ENCODE data around the gene CMTM5. TPM values are rescaled to one million over a fixed set of nuclear protein-coding genes. Genes with fewer than 3 reads are reported as not detected.
"Not testable (repeated sequence)": the region's sequence is repeated elsewhere in the genome, so short reads cannot be mapped to it uniquely, and the experiment has no call there.

Gene CMTM5
- total and polyA plus RNA-seq, 8 donors, result 0.61 to 1.3 (median 1.1) TPM; not detected in 4

GRCh38 chr14:23385244-23385641 lies 8.4 kb downstream of the CMTM5 start:
- WGBS, 5 donors, result 72 to 85% (median 81%) methylated on average over 2 of the region's 2 CpGs

DNA sequence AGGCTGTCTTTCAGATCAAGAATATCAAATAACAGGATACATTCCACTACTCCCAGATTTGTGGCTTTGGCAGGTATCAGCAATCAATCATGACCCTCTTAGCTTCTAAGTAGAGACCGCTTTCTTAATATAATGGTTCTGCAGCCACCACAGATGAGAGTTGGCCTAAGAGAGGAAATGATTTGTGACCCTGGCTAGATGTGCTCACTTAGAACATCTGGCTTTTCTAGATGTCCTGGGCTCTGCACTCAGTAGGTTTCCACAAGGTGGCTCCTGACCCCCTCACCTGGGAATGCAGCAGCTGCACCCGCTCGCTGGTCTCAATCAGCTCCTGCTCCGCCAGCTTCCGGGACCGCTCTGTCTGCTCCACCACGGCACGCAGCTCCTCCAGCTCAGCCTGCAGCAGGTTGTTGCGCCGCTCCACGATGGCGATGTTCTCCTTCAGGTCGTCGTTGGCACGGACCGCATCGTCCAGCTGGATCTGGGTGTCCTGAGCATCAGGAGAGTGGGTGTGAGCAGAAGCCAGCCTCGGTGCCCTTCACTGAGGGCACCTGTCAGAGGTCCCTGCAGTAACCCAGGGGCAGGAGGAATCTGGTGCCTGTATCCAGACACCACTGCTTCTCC lies 8.9 kb downstream of the CMTM5 start:
- Histone ChIP-seq H3K27me3 (peaks cover 0 to 25% (median 0%) of the 10 kb centered on the region in 3 donors), H3K36me3 (no peaks in the 10 kb centered on the region), H3K27ac (no peak overlapping the region), H3K9me3 (no peaks in the 10 kb centered on the region), H3K4me3 (no peak overlapping the region), H3K4me1 (no peaks in the 10 kb centered on the region)
- peak in 1 of 2 donors; percentile 28 for DNase-seq
- no peak for TF ChIP-seq EP300 (IDR thresholded peaks at IDR 0.05)
- no peak for TF ChIP-seq CTCF (IDR thresholded peaks at IDR 0.05)
- no peak for TF ChIP-seq POLR2A (IDR thresholded peaks at IDR 0.05)
- TF ChIP-seq POLR2AphosphoS5 (IDR thresholded peaks at IDR 0.05), result no peak
- WGBS, 5 donors, result 69 to 82% (median 74%) methylated on average over 7 to 18 of the region's 18 CpGs
- intact Hi-C loops (cut with DNase I; ENCODE audit: low total_unique reads), result no loop called here

More at GRCh38 chr14:23385244-23385641, 8.4 kb downstream of the CMTM5 start:
- H3K4me1 ChIP-seq, result no peaks in the 10 kb centered on the region
- TF ChIP-seq POLR2AphosphoS5 (IDR thresholded peaks at IDR 0.05) (no peak), POLR2A (IDR thresholded peaks at IDR 0.05) (no peak), EP300 (IDR thresholded peaks at IDR 0.05) (no peak), CTCF (IDR thresholded peaks at IDR 0.05) (no peak)
- no peak overlapping the region for H3K27ac ChIP-seq
- intact Hi-C loops (cut with DNase I; ENCODE audit: low total_unique reads), result no loop called here
- no peaks in the 10 kb centered on the region for H3K9me3 ChIP-seq
- H3K4me3 ChIP-seq, result no peak overlapping the region
- no peaks in the 10 kb centered on the region for H3K36me3 ChIP-seq
- peaks cover 0 to 30% (median 0%) of the 10 kb centered on the region in 3 donors for H3K27me3 ChIP-seq
- DNase-seq, result no peak

GRCh38 chr14:23386266-23386657 lies 9.4 kb downstream of the CMTM5 start:
- H3K4me1 ChIP-seq; intact Hi-C loops (cut with DNase I; ENCODE audit: low total_unique reads); DNase-seq; H3K27ac ChIP-seq; H3K36me3 ChIP-seq; H3K9me3 ChIP-seq; H3K4me3 ChIP-seq: not testable (repeated sequence)
- peaks cover 0 to 20% (median 0%) of the 10 kb centered on the region in 3 donors for H3K27me3 ChIP-seq
- 79 to 87% (median 85%) methylated on average over 12 to 17 of the region's 17 CpGs for WGBS, 5 donors

- no peak for DNase-seq
- no peak for TF ChIP-seq POLR2A (IDR thresholded peaks at IDR 0.05)
- TF ChIP-seq EP300 (IDR thresholded peaks at IDR 0.05), result no peak
- TF ChIP-seq POLR2AphosphoS5 (IDR thresholded peaks at IDR 0.05), result no peak
- no peak for TF ChIP-seq CTCF (IDR thresholded peaks at IDR 0.05)
- H3K27ac ChIP-seq, result no peak overlapping the region
- no peak overlapping the region for H3K4me3 ChIP-seq
- H3K27me3 ChIP-seq, result peaks cover 0 to 13% (median 0%) of the 10 kb centered on the region in 3 donors
- H3K36me3 ChIP-seq, result no peaks in the 10 kb centered on the region
- intact Hi-C loops (cut with DNase I; ENCODE audit: low total_unique reads), result no loop called here
- no peaks in the 10 kb centered on the region for H3K9me3 ChIP-seq
- no peaks in the 10 kb centered on the region for H3K4me1 ChIP-seq
- WGBS, 5 donors, result 82 to 92% (median 85%) methylated on average over 1 of the region's 1 CpG
These were observed 10.2 kb downstream of the CMTM5 start for GRCh38 chr14:23386999-23387398.

All from stomach (tissue), 9 donors.